GM23338 (cell line): ENCODE data around the gene CD58. TPM values are rescaled to one million over a fixed set of nuclear protein-coding genes. Genes with fewer than 3 reads are reported as not detected.
A peak's percentile ranks its signal among the peaks of the same experiment; 100 is the strongest.

ENCODE experiments used
- ATAC-seq: fragments of 200-7000 bp; cut with Tn5 transposase; 3 replicates; pipeline ENCODE4 v1.9.1; 2020
- DNase-seq: peaks from one replicate; pipeline ENCODE4 v3.0.0-alpha.2; 2015; ENCODE audit warnings: low spot score
- H2AFZ ChIP-seq: fragments of 200-600 bp; sonication (generic); 2 replicates; pipeline ENCODE4 v1.8.0; 2016; ENCODE audit warnings: antibody characterized with exemption, mild to moderate bottlenecking, moderate library complexity
- H3F3A ChIP-seq: fragments of 200-600 bp; sonication (generic); replicated peaks from 2 replicates; pipeline ENCODE4 v1.8.0; 2017; ENCODE audit warnings: antibody characterized with exemption, mixed run types, low read depth
- H3K27ac ChIP-seq: fragments of 200-600 bp; sonication (generic); 2 replicates; pipeline ENCODE4 v1.6.1; 2016; ENCODE audit warnings: low read depth
- H3K27me3 ChIP-seq: fragments of 200-600 bp; sonication (generic); 2 replicates; pipeline ENCODE4 v1.8.0; 2016; ENCODE audit warnings: mild to moderate bottlenecking, mixed run types, moderate library complexity; ENCODE audit not compliant: insufficient read depth
- H3K36me3 ChIP-seq: fragments of 200-600 bp; sonication (generic); 2 replicates; pipeline ENCODE4 v1.8.0; 2016; ENCODE audit warnings: mild to moderate bottlenecking; ENCODE audit not compliant: insufficient read depth
- H3K4me1 ChIP-seq: fragments of 200-600 bp; sonication (generic); 2 replicates; pipeline ENCODE4 v1.8.0; 2016; ENCODE audit warnings: mild to moderate bottlenecking, moderate library complexity; ENCODE audit not compliant: insufficient read depth
- H3K4me2 ChIP-seq: fragments of 200-600 bp; sonication (generic); 2 replicates; pipeline ENCODE4 v1.7.1; 2017; ENCODE audit warnings: mixed run types
- H3K4me3 ChIP-seq: fragments of 200-600 bp; sonication (generic); 2 replicates; pipeline ENCODE4 v1.6.1; 2016; ENCODE audit warnings: mixed run types
- H3K79me2 ChIP-seq: fragments of 200-600 bp; sonication (generic); replicated peaks from 2 replicates; pipeline ENCODE4 v1.8.0; 2017; ENCODE audit warnings: mild to moderate bottlenecking; ENCODE audit not compliant: insufficient read depth
- H3K9me2 ChIP-seq: fragments of 200-600 bp; sonication (generic); 2 replicates; pipeline ENCODE4 v1.8.0; 2017; ENCODE audit not compliant: insufficient read depth
- H4K20me1 ChIP-seq: fragments of 200-600 bp; sonication (generic); replicated peaks from 2 replicates; pipeline ENCODE4 v1.8.0; 2017; ENCODE audit warnings: mild to moderate bottlenecking; ENCODE audit not compliant: insufficient read depth
- H3K27ac Mint-ChIP-seq: 2 replicates; pipeline ENCODE4 v1.8.0; 2020; ENCODE audit warnings: inconsistent platforms, mild to moderate bottlenecking, moderate library complexity, mixed read lengths
- H3K27me3 Mint-ChIP-seq: 3 replicates; pipeline ENCODE4 v1.8.0; 2022; ENCODE audit warnings: low read depth, mild to moderate bottlenecking, moderate library complexity, mixed read lengths, inconsistent platforms; ENCODE audit not compliant: insufficient read depth, poor library complexity
- H3K36me3 Mint-ChIP-seq: 3 replicates; pipeline ENCODE4 v1.8.0; 2021; ENCODE audit warnings: low read depth, mild to moderate bottlenecking, inconsistent platforms, moderate library complexity, mixed read lengths
- H3K4me1 Mint-ChIP-seq: 3 replicates; pipeline ENCODE4 v1.8.0; 2020; ENCODE audit warnings: mild to moderate bottlenecking, inconsistent platforms, mixed read lengths
- H3K4me3 Mint-ChIP-seq: 3 replicates; pipeline ENCODE4 v1.8.0; 2021; ENCODE audit warnings: moderate library complexity, mild to moderate bottlenecking, inconsistent platforms, mixed read lengths
- H3K9me3 Mint-ChIP-seq: 3 replicates; pipeline ENCODE4 v1.8.0; 2020; ENCODE audit warnings: moderate library complexity, mild to moderate bottlenecking, inconsistent platforms, mixed read lengths
- CREB1 ChIP-seq: fragments of 250-450 bp; sonication (Bioruptor Pico); IDR thresholded peaks from 2 replicates; pipeline ENCODE4 v1.5.0; 2020; ENCODE audit warnings: low read depth, mild to moderate bottlenecking, moderate library complexity
- CTCF ChIP-seq, 2 experiments: fragments of 200-600 bp in 1 of 2; sonication (generic) in 1 of 2; conservative IDR thresholded peaks; 2 replicates each; pipeline versions ENCODE4 v1.5.1 to v1.6.1; 2016 to 2017; ENCODE audit warnings: antibody characterized with exemption in 2 of 2, low read depth in 2 of 2, mild to moderate bottlenecking in 2 of 2, moderate library complexity in 1 of 2
- EZH2 ChIP-seq: fragments of 200-600 bp; sonication (generic); IDR thresholded peaks from one replicate; pipeline ENCODE4 v1.8.0; 2017; ENCODE audit warnings: antibody characterized with exemption, mild to moderate bottlenecking, low read depth; ENCODE audit not compliant: unreplicated experiment
- EZH2phosphoT487 ChIP-seq: fragments of 200-600 bp; sonication (generic); IDR thresholded peaks from one replicate; pipeline ENCODE4 v1.8.1; 2018; ENCODE audit warnings: antibody characterized with exemption; ENCODE audit not compliant: unreplicated experiment
- JUNB ChIP-seq: IDR thresholded peaks from one replicate; pipeline ENCODE4 v1.6.1; 2016; ENCODE audit warnings: antibody characterized with exemption; ENCODE audit not compliant: unreplicated experiment
- POLR2AphosphoS5 ChIP-seq: IDR thresholded peaks from 2 replicates; pipeline ENCODE4 v1.6.1; 2016; ENCODE audit warnings: antibody characterized with exemption, low read depth
- REST ChIP-seq: IDR thresholded peaks from one replicate; pipeline ENCODE4 v1.6.1; 2018; ENCODE audit warnings: antibody characterized with exemption; ENCODE audit not compliant: unreplicated experiment
- ZNF114 ChIP-seq: fragments of 250-450 bp; sonication (Bioruptor Pico); IDR thresholded peaks from 2 replicates; pipeline ENCODE4 v1.5.0; 2020; ENCODE audit warnings: mild to moderate bottlenecking, moderate library complexity
- ZNF331 ChIP-seq: fragments of 250-450 bp; sonication (Bioruptor Pico); IDR thresholded peaks from 2 replicates; pipeline ENCODE4 v1.5.0; 2020; ENCODE audit warnings: low read depth, mild to moderate bottlenecking, moderate library complexity
- polyA plus RNA-seq: library from polyadenylated mRNA; unstranded; fragments of >200 nt; fragmentation: Nextera tagmentation; extraction: Ambion mirVana; gene quantifications from 2 replicates; pipeline ENCODE4 v1.2.1, GENCODE V29; 2016
- total RNA-seq: library from RNA; depleted of rRNA; stranded (reverse); fragments of >200 nt; shearing (Covaris generic); gene quantifications from 2 replicates; pipeline ENCODE4 v1.2.3, GENCODE V29; 2014

The CD58 gene
- total and polyA plus RNA-seq, 2 experiments from 2014 or later = 9.2 to 12.5 TPM

- 0 out of 3 replicates have a peak overlapping the region, but pooled peaks have one; percentile 11 for H3K4me3 Mint-ChIP-seq
- peak overlapping the region; percentile 90; the same call in 1 of the 2 replicates for H3K4me3 ChIP-seq
Measured at GRCh38 chr1:116569381-116569670, 1.5 kb downstream of the CD58 start.

GRCh38 chr1:116568662-116569380 is 2.0 kb downstream of the CD58 start:
- no peaks in the 10 kb centered on the region; the same call in 1 of the 2 replicates for H3F3A ChIP-seq
- no peaks in the 10 kb centered on the region for H4K20me1 ChIP-seq
- H3K4me1 ChIP-seq = peaks cover 18% of the 10 kb centered on the region
- no peak overlapping the region for H3K27ac Mint-ChIP-seq
- H3K4me3 Mint-ChIP-seq = 0 out of 3 replicates have a peak overlapping the region, but pooled peaks have one; percentile 11
- H2AFZ ChIP-seq = no peak overlapping the region
- H3K27me3 Mint-ChIP-seq = peaks cover 14% of the 10 kb centered on the region
- DNase-seq = no peak
- H3K9me3 Mint-ChIP-seq = peaks cover 6% of the 10 kb centered on the region
- no peaks in the 10 kb centered on the region for H3K9me2 ChIP-seq
- peaks cover 11% of the 10 kb centered on the region; the same call in 2 of the 3 replicates for H3K36me3 Mint-ChIP-seq
- H3K27ac ChIP-seq = no peak overlapping the region
- no peaks in the 10 kb centered on the region for H3K36me3 ChIP-seq
- peaks cover 6% of the 10 kb centered on the region; the same call in 1 of the 2 replicates for H3K79me2 ChIP-seq
- peaks cover 8% of the 10 kb centered on the region for H3K27me3 ChIP-seq
- no peak overlapping the region; the same call in 1 of the 2 replicates for H3K4me3 ChIP-seq
- no peak overlapping the region for H3K4me2 ChIP-seq
- peaks cover 30% of the 10 kb centered on the region for H3K4me1 Mint-ChIP-seq
- ATAC-seq = no peak
- TF ChIP-seq REST (no peak), ZNF331 (CRISPR knock-in tag) (no peak), POLR2AphosphoS5 (no peak), ZNF114 (no peak), CREB1 (CRISPR knock-in tag) (no peak), CTCF (conservative IDR thresholded peaks at IDR 0.05; ENCODE audit: low read depth in 2 of 2) (no peak), EZH2 (no peak), JUNB (no peak)

More at GRCh38 chr1:116569381-116569670, 1.5 kb downstream of the CD58 start:
- ATAC-seq (no peak), DNase-seq (no peak)
- Histone ChIP-seq H3K79me2 (peaks cover 6% of the 10 kb centered on the region; the same call in 1 of the 2 replicates), H3K36me3 (no peaks in the 10 kb centered on the region), H3K27ac (no peak overlapping the region), H3K4me2 (no peak overlapping the region), H3K9me2 (no peaks in the 10 kb centered on the region), H3F3A (no peaks in the 10 kb centered on the region; the same call in 1 of the 2 replicates), H4K20me1 (no peaks in the 10 kb centered on the region), H3K4me1 (peaks cover 18% of the 10 kb centered on the region), H3K27me3 (peaks cover 8% of the 10 kb centered on the region), H2AFZ (no peak overlapping the region)
- Mint-ChIP-seq H3K27me3 (peaks cover 14% of the 10 kb centered on the region), H3K9me3 (peaks cover under 1% of the 10 kb centered on the region; the same call in 2 of the 3 replicates), H3K36me3 (peaks cover 6% of the 10 kb centered on the region; the same call in 2 of the 3 replicates), H3K27ac (no peak overlapping the region), H3K4me1 (peaks cover 30% of the 10 kb centered on the region)
- TF ChIP-seq EZH2 (no peak), CTCF (conservative IDR thresholded peaks at IDR 0.05; ENCODE audit: low read depth in 2 of 2) (no peak), ZNF331 (CRISPR knock-in tag) (no peak), EZH2phosphoT487 (no peak), JUNB (no peak)
